IMR-90 (cell line): ENCODE data around the gene ANP32A. TPM values are rescaled to one million over a fixed set of nuclear protein-coding genes. Genes with fewer than 3 reads are reported as not detected.

Experiments used
- ATAC-seq: fragments of 200-7000 bp; cut with Tn5 transposase; 2 replicates; pipeline ENCODE4 v1.9.1; 2020; ENCODE audit warnings: low read depth, mild to moderate bottlenecking, moderate library complexity
- BruUV-seq: library from RNA; stranded (reverse); fragments of 400-500 nt; replicated peaks from 2 replicates; lab custom pipeline; 2021; lab: Mats Ljungman, UMichigan
- CTCF ChIA-PET: fragments of 300-600 bp; formaldehyde crosslinking; extraction: SDS; loops from one replicate; lab custom pipeline; 2021; ENCODE audit warnings: antibody characterized with exemption; lab: Yijun Ruan, JAX
- POLR2A ChIA-PET: fragments of 300-600 bp; sonication (Branson Sonifier 250); formaldehyde crosslinking; loops from one replicate; lab custom pipeline; 2022; ENCODE audit warnings: antibody characterized with exemption; ENCODE audit not compliant: unreplicated experiment; lab: Charles Lee
- DNase-seq: peaks from one replicate; pipeline ENCODE4 v3.0.0; 2013
- H2AFZ ChIP-seq: replicated peaks from 2 replicates; pipeline ENCODE3; 2013; ENCODE audit warnings: low read length, mild to moderate bottlenecking; ENCODE audit not compliant: poor library complexity
- H2AK5ac ChIP-seq: 2 replicates; pipeline ENCODE4 v1.6.1; 2013; ENCODE audit warnings: low read depth, low read length, inconsistent platforms
- H2AK9ac ChIP-seq: replicated peaks from 2 replicates; pipeline ENCODE3; 2013; ENCODE audit warnings: mild to moderate bottlenecking, low read depth, low read length, moderate library complexity; ENCODE audit not compliant: poor library complexity
- H2BK120ac ChIP-seq: 2 replicates; pipeline ENCODE4 v1.6.1; 2013; ENCODE audit warnings: low read depth, low read length, inconsistent platforms
- H2BK15ac ChIP-seq: 3 replicates; pipeline ENCODE4 v1.6.1; 2013; ENCODE audit warnings: low read depth, low read length, inconsistent platforms
- H2BK20ac ChIP-seq: 2 replicates; pipeline ENCODE4 v1.6.1; 2013; ENCODE audit warnings: low read depth, mild to moderate bottlenecking, inconsistent platforms, low read length, moderate library complexity
- H2BK5ac ChIP-seq: 2 replicates; pipeline ENCODE4 v1.6.1; 2013; ENCODE audit warnings: mild to moderate bottlenecking, low read depth, low read length, inconsistent platforms; ENCODE audit not compliant: poor library complexity, severe bottlenecking
- H3K14ac ChIP-seq: replicated peaks from 2 replicates; pipeline ENCODE4 v1.6.1; 2013; ENCODE audit warnings: low read depth, low read length, inconsistent platforms
- H3K18ac ChIP-seq: 2 replicates; pipeline ENCODE4 v1.6.1; 2013; ENCODE audit warnings: low read depth, low read length, control low read depth
- H3K23ac ChIP-seq: 2 replicates; pipeline ENCODE4 v1.6.1; 2013; ENCODE audit warnings: low read depth, low read length, inconsistent platforms
- H3K27ac ChIP-seq: 2 replicates; pipeline ENCODE4 v1.5.1; 2013; ENCODE audit warnings: mild to moderate bottlenecking, control low read depth, low read length; ENCODE audit not compliant: insufficient read depth
- H3K27me3 ChIP-seq: 2 replicates; pipeline ENCODE4 v1.6.1; 2013; ENCODE audit warnings: low read length; ENCODE audit not compliant: control insufficient read depth, insufficient read depth
- H3K36me3 ChIP-seq: 2 replicates; pipeline ENCODE4 v1.6.1; 2013; ENCODE audit warnings: low read length, mixed read lengths; ENCODE audit not compliant: control insufficient read depth, insufficient read depth
- H3K4ac ChIP-seq: 2 replicates; pipeline ENCODE4 v1.6.1; 2013; ENCODE audit warnings: low read depth, low read length, inconsistent platforms
- H3K4me1 ChIP-seq: 2 replicates; pipeline ENCODE4 v1.6.1; 2013; ENCODE audit warnings: low read length, mixed read lengths; ENCODE audit not compliant: control insufficient read depth, insufficient read depth
- H3K4me2 ChIP-seq: 2 replicates; pipeline ENCODE4 v1.6.1; 2013; ENCODE audit warnings: low read depth, mild to moderate bottlenecking, control low read depth, low read length, moderate library complexity
- H3K4me3 ChIP-seq: 2 replicates; pipeline ENCODE4 v1.5.1; 2013; ENCODE audit warnings: low read depth, mild to moderate bottlenecking, control low read depth, low read length, moderate library complexity; ENCODE audit not compliant: insufficient read depth
- H3K56ac ChIP-seq: 2 replicates; pipeline ENCODE4 v1.6.1; 2013; ENCODE audit warnings: low read length, inconsistent platforms; ENCODE audit not compliant: insufficient read depth; ENCODE audit errors: extremely low read depth
- H3K79me1 ChIP-seq, 2 experiments: 2 replicates each; pipeline ENCODE4 v1.6.1; 2013; ENCODE audit warnings: low read length in 2 of 2, inconsistent platforms in 1 of 2, low read depth in 1 of 2
- H3K9ac ChIP-seq: 2 replicates; pipeline ENCODE4 v1.6.1; 2013; ENCODE audit warnings: low read depth, low read length, control low read depth
- H3K9me1 ChIP-seq: 2 replicates; pipeline ENCODE4 v1.6.1; 2013; ENCODE audit warnings: low read length, inconsistent platforms; ENCODE audit not compliant: insufficient read depth
- H3K9me3 ChIP-seq: 2 replicates; pipeline ENCODE4 v1.6.1; 2013; ENCODE audit warnings: low read length; ENCODE audit not compliant: control insufficient read depth, insufficient read depth
- H4K20me1 ChIP-seq: 2 replicates; pipeline ENCODE4 v1.6.1; 2013; ENCODE audit warnings: low read length, inconsistent platforms; ENCODE audit not compliant: insufficient read depth
- H4K5ac ChIP-seq: 2 replicates; pipeline ENCODE4 v1.6.1; 2013; ENCODE audit warnings: mild to moderate bottlenecking, low read depth, low read length, control low read depth
- H4K8ac ChIP-seq, 2 experiments: 2 replicates each; pipeline ENCODE4 v1.6.1; 2013; ENCODE audit warnings: low read depth in 2 of 2, low read length in 2 of 2, control low read depth in 1 of 2, inconsistent platforms in 1 of 2
- H4K91ac ChIP-seq: 2 replicates; pipeline ENCODE4 v1.6.1; 2013; ENCODE audit warnings: low read depth, low read length, inconsistent platforms; ENCODE audit not compliant: insufficient read depth
- CEBPB ChIP-seq: IDR thresholded peaks from 2 replicates; pipeline ENCODE4 v1.6.1; 2012; ENCODE audit warnings: low read depth, low read length, improper control_type of control experiment
- CHD1 ChIP-seq: IDR thresholded peaks from 2 replicates; pipeline ENCODE4 v1.6.1; 2012; ENCODE audit warnings: low read depth, low read length, improper control_type of control experiment
- CTCF ChIP-seq: conservative IDR thresholded peaks from 2 replicates; pipeline ENCODE4 v1.5.1; 2012; ENCODE audit warnings: mild to moderate bottlenecking, low read depth, low read length, improper control_type of control experiment
- FOS ChIP-seq: fragments of 150-350 bp; IDR thresholded peaks from 2 replicates; pipeline ENCODE4 v1.6.1; 2016; ENCODE audit warnings: low read depth, low read length
- MAZ ChIP-seq: IDR thresholded peaks from 2 replicates; pipeline ENCODE4 v1.6.1; 2012; ENCODE audit warnings: low read depth, mild to moderate bottlenecking, low read length, improper control_type of control experiment, moderate library complexity, borderline replicate concordance
- MXI1 ChIP-seq: IDR thresholded peaks from 2 replicates; pipeline ENCODE4 v1.6.1; 2012; ENCODE audit warnings: low read depth, mild to moderate bottlenecking, low read length, moderate library complexity, borderline replicate concordance
- NFE2L2 ChIP-seq: fragments of 150-350 bp; IDR thresholded peaks from 2 replicates; pipeline ENCODE4 v1.6.1; 2016; ENCODE audit warnings: low read depth, mild to moderate bottlenecking, low read length
- POLR2A ChIP-seq: IDR thresholded peaks from 2 replicates; pipeline ENCODE4 v1.6.1; 2012; ENCODE audit warnings: mild to moderate bottlenecking, low read depth, low read length
- RAD21 ChIP-seq: IDR thresholded peaks from 2 replicates; pipeline ENCODE4 v1.6.1; 2012; ENCODE audit warnings: low read length, improper control_type of control experiment
- RFX5 ChIP-seq: IDR thresholded peaks from 2 replicates; pipeline ENCODE4 v1.8.0; 2012; ENCODE audit warnings: low read depth, mild to moderate bottlenecking, low read length, moderate library complexity
- SMC3 ChIP-seq: fragments of 150-350 bp; IDR thresholded peaks from 2 replicates; pipeline ENCODE4 v1.6.1; 2016; ENCODE audit warnings: low read depth, mild to moderate bottlenecking, antibody characterized with exemption, low read length, moderate library complexity
- WGBS, 2 experiments: methylation state at CpG; one replicate each; pipeline versions ENCODE4 v1.1.5 to v1.1.7; 2013; ENCODE audit warnings: missing lambda C conversion rate in 2 of 2; ENCODE audit not compliant: insufficient read length in 1 of 2; ENCODE audit errors: extremely low coverage in 2 of 2; 5-methylcytosine and 5-hydroxymethylcytosine counted together
- dilution Hi-C: fragments of 300-500 bp; cut with HindIII; formaldehyde crosslinking; loops from one replicate; pipeline ENCODE4 v1.14.3; 2018; ENCODE audit warnings: low sequenced_read_pairs; ENCODE audit not compliant: unreplicated experiment
- in situ Hi-C: fragments of 300-500 bp; cut with MboI; formaldehyde crosslinking; loops from 3 replicates; pipeline ENCODE4 v1.14.3; 2019; ENCODE audit warnings: low sequenced_read_pairs, inconsistent platforms, mixed read lengths
- intact Hi-C: fragments of 100-400 bp; cut with micrococcal nuclease; formaldehyde crosslinking; loops from 2 replicates; pipeline ENCODE4 v1.10.0; 2022
- polyA plus RNA-seq, 3 experiments: library from polyadenylated mRNA; depleted of rRNA; stranded (reverse); fragments of >200 nt; gene quantifications; 2 replicates each; pipeline ENCODE4 v1.2.3, GENCODE V29; 2012; ENCODE audit warnings: low replicate concordance in 1 of 3
- total RNA-seq: library from RNA; depleted of rRNA; stranded (reverse); fragments of >200 nt; gene quantifications from 2 replicates; pipeline ENCODE4 v1.2.3, GENCODE V29; 2012
- TF ChIP-seq, protein P1 (sequence below): fragments of 150-350 bp; IDR thresholded peaks from 2 replicates; pipeline ENCODE4 v1.6.1; 2017; ENCODE audit warnings: mild to moderate bottlenecking, antibody characterized with exemption, low read length, low read depth
- TF ChIP-seq, protein P2 (sequence below): fragments of 150-350 bp; IDR thresholded peaks from 2 replicates; pipeline ENCODE4 v1.6.1; 2016; ENCODE audit warnings: low read depth, mild to moderate bottlenecking, low read length, moderate library complexity, borderline replicate concordance

ANP32A gene
- total and polyA plus RNA-seq, 2 of the 4 experiments (the other 2 are of a cell fraction) = 62.4 to 72.8 TPM

- Histone ChIP-seq H3K4me1 (peaks cover 19% of the 10 kb centered on the region), H3K79me1 (peaks cover 60 to 87% of the 10 kb centered on the region in 2 experiments), H3K18ac (no peak overlapping the region), H2AK5ac (no peak overlapping the region), H3K27me3 (no peaks in the 10 kb centered on the region), H3K9ac (no peak overlapping the region), H2BK15ac (no peak overlapping the region), H3K27ac (peak overlapping the region; percentile 23; the same call in 1 of the 2 replicates), H2BK5ac (no peak overlapping the region), H2AFZ (no peak overlapping the region), H2AK9ac (no peak overlapping the region), H3K9me3 (no peaks in the 10 kb centered on the region), H3K36me3 (0 out of 2 replicates have a peak, but pooled peaks cover 1% of the 10 kb centered on the region), H3K23ac (no peak overlapping the region), H3K4me2 (peak overlapping the region; percentile 12), H2BK20ac (no peak overlapping the region), H3K9me1 (peaks cover 40% of the 10 kb centered on the region), H3K4ac (no peak overlapping the region), H4K20me1 (peaks cover 83% of the 10 kb centered on the region), H4K5ac (no peak overlapping the region), H3K56ac (no peak overlapping the region), H3K14ac (no peak overlapping the region), H3K4me3 (no peak overlapping the region), H4K8ac (no peak overlapping the region), H4K91ac (no peak overlapping the region), H2BK120ac (no peak overlapping the region)
- in situ Hi-C loops = no loop called here
- WGBS, 2 experiments = no CpG with 5 or more reads among the region's 4 CpGs
- POLR2A ChIA-PET = no interaction called here
- no TSS peak for BruUV-seq
- DNase-seq = no peak
- ATAC-seq = peak; percentile 52
- intact Hi-C loops = loop anchor here (2.0 to 10.0 kb wide), 2 partner anchors 14 to 508 kb away; no protein-coding TSS in a partner anchor
- TF ChIP-seq CHD1 (no peak), CTCF (no peak), NFE2L2 (no peak), FOS (no peak), MXI1 (no peak), RAD21 (no peak), MAZ (no peak), CEBPB (no peak), SMC3 (no peak), POLR2A (no peak), RFX5 (no peak)
- TF ChIP-seq, protein P1, sequence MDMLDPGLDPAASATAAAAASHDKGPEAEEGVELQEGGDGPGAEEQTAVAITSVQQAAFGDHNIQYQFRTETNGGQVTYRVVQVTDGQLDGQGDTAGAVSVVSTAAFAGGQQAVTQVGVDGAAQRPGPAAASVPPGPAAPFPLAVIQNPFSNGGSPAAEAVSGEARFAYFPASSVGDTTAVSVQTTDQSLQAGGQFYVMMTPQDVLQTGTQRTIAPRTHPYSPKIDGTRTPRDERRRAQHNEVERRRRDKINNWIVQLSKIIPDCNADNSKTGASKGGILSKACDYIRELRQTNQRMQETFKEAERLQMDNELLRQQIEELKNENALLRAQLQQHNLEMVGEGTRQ = no peak
- TF ChIP-seq, protein P2, sequence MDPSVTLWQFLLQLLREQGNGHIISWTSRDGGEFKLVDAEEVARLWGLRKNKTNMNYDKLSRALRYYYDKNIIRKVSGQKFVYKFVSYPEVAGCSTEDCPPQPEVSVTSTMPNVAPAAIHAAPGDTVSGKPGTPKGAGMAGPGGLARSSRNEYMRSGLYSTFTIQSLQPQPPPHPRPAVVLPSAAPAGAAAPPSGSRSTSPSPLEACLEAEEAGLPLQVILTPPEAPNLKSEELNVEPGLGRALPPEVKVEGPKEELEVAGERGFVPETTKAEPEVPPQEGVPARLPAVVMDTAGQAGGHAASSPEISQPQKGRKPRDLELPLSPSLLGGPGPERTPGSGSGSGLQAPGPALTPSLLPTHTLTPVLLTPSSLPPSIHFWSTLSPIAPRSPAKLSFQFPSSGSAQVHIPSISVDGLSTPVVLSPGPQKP = no peak
- CTCF ChIA-PET = no interaction called here
- dilution Hi-C loops = no loop called here
These were observed 7.9 kb downstream of the ANP32A start for GRCh38 chr15:68812597-68813431.
